Panc1 (cell line): ENCODE measurements around the gene ABHD2. TPM values are rescaled to one million over a fixed set of nuclear protein-coding genes. Genes with fewer than 3 reads are reported as not detected.

Experiments used
- ATAC-seq: fragments of 200-7000 bp; cut with Tn5 transposase; 2 replicates; pipeline ENCODE4 v1.9.1; 2020; ENCODE audit warnings: mild to moderate bottlenecking, moderate library complexity
- BruUV-seq: library from RNA; stranded (reverse); fragments of 400-500 nt; replicated peaks from 2 replicates; lab custom pipeline; 2021; lab: Mats Ljungman, UMichigan
- CTCF ChIA-PET: fragments of 300-600 bp; sonication (Branson Sonifier 250); formaldehyde crosslinking; loops from one replicate; lab custom pipeline; 2022; ENCODE audit warnings: antibody characterized with exemption; lab: Charles Lee
- POLR2A ChIA-PET: fragments of 300-600 bp; sonication (Branson Sonifier 250); formaldehyde crosslinking; loops from one replicate; lab custom pipeline; 2022; ENCODE audit warnings: antibody characterized with exemption; lab: Charles Lee
- DNase-seq: peaks from one replicate; pipeline ENCODE4 v3.0.0-alpha.2; 2010; ENCODE audit warnings: low read depth, low spot score
- H3K27ac ChIP-seq: 2 replicates; pipeline ENCODE4 v1.5.1; 2011; ENCODE audit warnings: mild to moderate bottlenecking, low read length, inconsistent platforms
- H3K27me3 ChIP-seq: fragments of 200-500 bp; sonication (Bioruptor generic); 2 replicates; pipeline ENCODE4 v1.6.0; 2014; ENCODE audit warnings: low read length, inconsistent platforms; ENCODE audit not compliant: control insufficient read depth, insufficient read depth
- H3K36me3 ChIP-seq: fragments of 200-500 bp; sonication (Bioruptor generic); 2 replicates; pipeline ENCODE4 v1.5.1; 2014; ENCODE audit warnings: inconsistent platforms, mild to moderate bottlenecking, low read length, moderate library complexity; ENCODE audit not compliant: control insufficient read depth, insufficient read depth
- H3K4me1 ChIP-seq: 2 replicates; pipeline ENCODE4 v1.5.1; 2011; ENCODE audit warnings: inconsistent platforms, mild to moderate bottlenecking, low read length, moderate library complexity; ENCODE audit not compliant: control insufficient read depth, insufficient read depth
- H3K4me3 ChIP-seq, 2 experiments: 2 replicates each; pipeline ENCODE4 v1.5.1; 2011 to 2012; ENCODE audit warnings: low read depth in 2 of 2, low read length in 2 of 2, mild to moderate bottlenecking in 2 of 2, inconsistent platforms in 1 of 2, moderate library complexity in 1 of 2
- H3K9me3 ChIP-seq: fragments of 200-500 bp; sonication (Bioruptor generic); 2 replicates; pipeline ENCODE4 v1.5.1; 2014; ENCODE audit warnings: low read depth, mild to moderate bottlenecking, inconsistent platforms, low read length, moderate library complexity; ENCODE audit not compliant: control insufficient read depth, insufficient read depth
- POLR2AphosphoS5 ChIP-seq: IDR thresholded peaks from 2 replicates; pipeline ENCODE4 v1.6.1; 2012; ENCODE audit warnings: mild to moderate bottlenecking, low read depth, low read length, moderate library complexity
- REST ChIP-seq, 2 experiments: IDR thresholded peaks; 2 replicates each; pipeline ENCODE4 v1.6.1; 2011 to 2012; ENCODE audit warnings: low read depth in 2 of 2, control low read depth in 1 of 2, low read length in 1 of 2, mild to moderate bottlenecking in 1 of 2, moderate library complexity in 1 of 2; ENCODE audit not compliant: insufficient read depth in 1 of 2
- SIN3A ChIP-seq: IDR thresholded peaks from 2 replicates; pipeline ENCODE4 v1.6.1; 2012; ENCODE audit warnings: low read depth, mild to moderate bottlenecking, low read length, moderate library complexity, borderline replicate concordance; ENCODE audit not compliant: insufficient read depth
- TCF7L2 ChIP-seq: IDR thresholded peaks from 2 replicates; pipeline ENCODE4 v1.6.1; 2011; ENCODE audit warnings: mild to moderate bottlenecking, low read depth, low read length, inconsistent platforms
- in situ Hi-C: cut with HindIII; loops from 2 replicates; pipeline ENCODE4 v1.10.0; 2016; ENCODE audit warnings: low sequenced_read_pairs, low pct_unique_long_range_greater_than_20kb
- intact Hi-C: fragments of 100-400 bp; cut with micrococcal nuclease; formaldehyde crosslinking; loops from one replicate; pipeline ENCODE4 v1.10.0; 2022; ENCODE audit not compliant: unreplicated experiment
- total RNA-seq: library from RNA; stranded (reverse); gene quantifications from one replicate; pipeline ENCODE4 v1.2.1, GENCODE V29; 2021; ENCODE audit not compliant: unreplicated experiment
- TF ChIP-seq, protein P1 (sequence below): fragments of 450-650 bp; IDR thresholded peaks from 2 replicates; pipeline ENCODE4 v1.5.1; 2017; ENCODE audit warnings: mild to moderate bottlenecking

ABHD2 gene
- total RNA-seq, 1 experiment from 2014 or later: 95.0 TPM

DNA sequence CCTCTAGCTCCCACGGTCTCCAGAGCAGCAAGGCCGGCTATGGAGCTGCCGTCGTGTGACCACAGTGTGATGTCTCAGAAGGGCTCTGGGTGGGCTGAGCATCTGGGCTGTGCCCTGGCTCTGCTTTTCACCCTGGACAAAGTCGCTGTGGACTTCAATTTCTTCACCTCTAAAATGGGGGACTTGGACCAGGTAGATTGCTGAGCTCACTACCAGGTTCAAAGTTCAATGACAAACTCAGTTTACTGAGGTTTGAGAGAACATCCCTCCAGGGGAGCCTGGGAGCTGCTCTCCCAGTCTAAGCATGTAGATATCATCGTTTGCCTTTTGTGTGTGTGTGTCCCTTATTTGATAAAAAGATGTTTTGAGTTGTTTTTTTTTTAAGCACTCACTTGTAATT, 108.0 kb downstream of the ABHD2 start:
- no peak for DNase-seq
- Histone ChIP-seq H3K4me1 (no peaks in the 10 kb centered on the region), H3K4me3 (no peak overlapping the region), H3K36me3 (no peaks in the 10 kb centered on the region), H3K27me3 (no peaks in the 10 kb centered on the region), H3K27ac (no peak overlapping the region), H3K9me3 (no peaks in the 10 kb centered on the region)
- intact Hi-C loops: no loop called here
- in situ Hi-C loops: no loop called here
- POLR2A ChIA-PET: no interaction called here
- CTCF ChIA-PET: no interaction called here
- no peak for ATAC-seq
- no peak for TF ChIP-seq TCF7L2
- TF ChIP-seq SIN3A: no peak
- TF ChIP-seq POLR2AphosphoS5: no peak
- no peak for TF ChIP-seq REST (IDR thresholded peaks at IDR 0.05; ENCODE audit: insufficient read depth in 1 of 2, low read depth in 2 of 2, low read length in 1 of 2)
- TF ChIP-seq, protein P1, sequence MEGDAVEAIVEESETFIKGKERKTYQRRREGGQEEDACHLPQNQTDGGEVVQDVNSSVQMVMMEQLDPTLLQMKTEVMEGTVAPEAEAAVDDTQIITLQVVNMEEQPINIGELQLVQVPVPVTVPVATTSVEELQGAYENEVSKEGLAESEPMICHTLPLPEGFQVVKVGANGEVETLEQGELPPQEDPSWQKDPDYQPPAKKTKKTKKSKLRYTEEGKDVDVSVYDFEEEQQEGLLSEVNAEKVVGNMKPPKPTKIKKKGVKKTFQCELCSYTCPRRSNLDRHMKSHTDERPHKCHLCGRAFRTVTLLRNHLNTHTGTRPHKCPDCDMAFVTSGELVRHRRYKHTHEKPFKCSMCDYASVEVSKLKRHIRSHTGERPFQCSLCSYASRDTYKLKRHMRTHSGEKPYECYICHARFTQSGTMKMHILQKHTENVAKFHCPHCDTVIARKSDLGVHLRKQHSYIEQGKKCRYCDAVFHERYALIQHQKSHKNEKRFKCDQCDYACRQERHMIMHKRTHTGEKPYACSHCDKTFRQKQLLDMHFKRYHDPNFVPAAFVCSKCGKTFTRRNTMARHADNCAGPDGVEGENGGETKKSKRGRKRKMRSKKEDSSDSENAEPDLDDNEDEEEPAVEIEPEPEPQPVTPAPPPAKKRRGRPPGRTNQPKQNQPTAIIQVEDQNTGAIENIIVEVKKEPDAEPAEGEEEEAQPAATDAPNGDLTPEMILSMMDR: no peak
- BruUV-seq: no TSS peak

- ChIA-PET CTCF (no interaction called here), POLR2A (no interaction called here)
- in situ Hi-C loops (no loop called here), intact Hi-C loops (no loop called here)
- H3K9me3 ChIP-seq: no peaks in the 10 kb centered on the region
- H3K27me3 ChIP-seq: no peaks in the 10 kb centered on the region
- H3K27ac ChIP-seq: no peak overlapping the region
- no TSS peak for BruUV-seq
- H3K4me1 ChIP-seq: no peaks in the 10 kb centered on the region
- ATAC-seq (no peak), DNase-seq (no peak)
- H3K4me3 ChIP-seq: no peak overlapping the region
- TF ChIP-seq TCF7L2 (no peak), SIN3A (no peak), POLR2AphosphoS5 (no peak), REST (IDR thresholded peaks at IDR 0.05; ENCODE audit: insufficient read depth in 1 of 2, low read depth in 2 of 2, low read length in 1 of 2) (no peak)
- TF ChIP-seq, protein P1: no peak
- no peaks in the 10 kb centered on the region for H3K36me3 ChIP-seq
Observed at GRCh38 chr15:89196994-89197393, 108.7 kb downstream of the ABHD2 start.
